Suppressor macrophage (primary cell): Measurements from ENCODE around the gene POLQ.
"Not testable (repeated sequence)": the region's sequence is repeated elsewhere in the genome, so short reads cannot be mapped to it uniquely, and the experiment has no call there.

Experiments used
- DNase-seq, 4 experiments: peaks; one replicate each; pipeline ENCODE4 v3.0.0-alpha.2; 2020 to 2022
- total RNA-seq, 17 experiments: gene quantifications; one replicate each; lab custom pipeline; 2026; ENCODE audit warnings: mixed read lengths in 6 of 17, inconsistent platforms in 3 of 17; lab: John Stamatoyannopoulos, UW

Gene POLQ
- total RNA-seq, result 7.3 to 52.0 (median 26.8) reads per million in 17 experiments

GRCh38 chr3:121545574-121546455 lies at the start of gene POLQ:
POLQ (minus strand) TSS chr3:121545988; CDS start chr3:121545877, 111 bp downstream.
- DNase-seq, result peak; percentile 96 to 98 (median 98)

GRCh38 chr3:121594850-121595249 lies 49.1 kb upstream of the POLQ start:
- DNase-seq, result no peak

DNA sequence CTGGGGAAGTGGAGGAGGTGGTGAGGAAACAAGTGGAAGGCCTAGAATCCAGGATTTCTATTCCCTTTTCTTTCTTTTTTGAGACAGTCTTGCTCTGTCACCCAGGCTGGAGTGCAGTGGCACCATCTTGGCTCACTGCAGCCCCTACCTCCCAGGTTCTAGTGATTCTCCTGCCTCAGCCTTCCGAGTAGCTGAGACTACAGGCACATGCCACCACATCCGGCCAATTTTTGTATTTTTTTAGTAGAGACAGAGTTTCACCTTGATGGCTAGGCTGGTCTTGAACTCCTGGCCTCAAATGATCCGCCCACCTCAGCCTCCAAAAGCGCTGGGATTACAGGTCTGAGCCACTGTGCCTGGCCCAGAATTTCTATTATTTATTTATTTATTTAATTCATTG lies 48.0 kb upstream of the POLQ start:
- DNase-seq, result not testable (repeated sequence)

- DNase-seq, result no peak
Measured at GRCh38 chr3:121592856-121593702, 47.3 kb upstream of the POLQ start, which contains the start of gene FBXO40. FBXO40 (plus strand) TSS chr3:121593379; CDS start chr3:121620576, 27,197 bp downstream.

DNA sequence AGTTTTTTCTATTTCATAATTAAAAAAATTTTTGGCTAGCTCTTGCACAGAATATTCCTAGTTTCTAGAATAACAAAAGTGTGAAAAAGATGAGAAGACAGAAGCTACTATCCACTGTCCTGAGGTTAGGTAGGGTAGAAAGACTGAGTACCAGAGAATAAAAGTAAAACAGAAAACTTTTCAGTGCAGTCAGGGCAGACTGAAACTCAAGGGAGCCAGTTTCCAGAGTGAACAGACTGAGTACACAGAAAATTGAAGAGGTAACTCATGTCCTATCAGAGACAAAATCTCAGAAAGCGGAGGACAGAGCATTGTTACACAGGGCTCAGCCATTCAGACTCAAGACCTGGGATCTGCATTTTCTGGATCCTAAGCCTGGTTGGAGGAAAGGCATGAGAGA lies 38.6 kb upstream of the POLQ start:
- DNase-seq, result no peak

DNA sequence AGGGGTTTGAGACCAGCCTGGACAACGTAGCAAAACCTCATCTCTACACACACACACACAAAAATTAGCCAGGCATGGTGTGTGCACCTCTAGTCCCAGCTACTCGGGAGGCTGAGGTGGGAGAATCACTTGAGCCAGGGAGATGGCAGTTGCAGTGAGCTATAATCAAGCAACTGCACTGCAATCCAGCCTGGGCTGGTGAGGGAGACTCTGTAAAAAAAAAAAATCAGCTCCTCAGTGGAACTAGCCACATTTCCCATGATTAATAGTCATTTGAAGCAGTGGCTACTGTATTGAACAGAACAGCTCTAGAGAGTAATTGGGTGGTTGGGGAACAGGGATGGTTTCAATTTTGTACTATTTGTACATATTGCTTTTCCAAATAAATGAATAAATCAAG lies 35.9 kb upstream of the POLQ start:
- DNase-seq, result no peak

- DNase-seq, result no peak
Measured at GRCh38 chr3:121574449-121574848, 28.7 kb upstream of the POLQ start.

DNA sequence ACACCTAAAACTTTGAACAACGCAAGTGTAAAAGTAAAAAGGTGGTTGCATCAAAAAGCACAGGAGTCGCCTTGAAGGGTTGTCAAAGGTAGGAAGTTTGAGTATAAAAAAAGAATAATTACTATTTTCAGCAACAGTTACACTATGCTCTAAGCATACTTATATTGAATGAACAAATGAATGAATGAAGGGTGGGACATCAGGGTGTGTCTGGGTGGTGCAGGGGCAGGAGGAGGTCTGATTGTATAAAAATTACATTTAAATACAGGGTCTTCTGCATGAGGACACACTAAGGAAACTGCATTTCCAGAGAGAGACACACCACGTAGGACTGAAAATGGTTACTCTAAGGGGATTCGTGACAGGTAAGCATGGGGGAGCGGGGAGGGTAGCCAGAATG lies 21.9 kb upstream of the POLQ start, which contains the start of gene ARGFX:
Gene ARGFX, plus strand, starts transcription at position 301 of the 400 bp plus-strand sequence. CDS start 2,765 bp downstream, outside the sequence.
- no peak for DNase-seq

DNA sequence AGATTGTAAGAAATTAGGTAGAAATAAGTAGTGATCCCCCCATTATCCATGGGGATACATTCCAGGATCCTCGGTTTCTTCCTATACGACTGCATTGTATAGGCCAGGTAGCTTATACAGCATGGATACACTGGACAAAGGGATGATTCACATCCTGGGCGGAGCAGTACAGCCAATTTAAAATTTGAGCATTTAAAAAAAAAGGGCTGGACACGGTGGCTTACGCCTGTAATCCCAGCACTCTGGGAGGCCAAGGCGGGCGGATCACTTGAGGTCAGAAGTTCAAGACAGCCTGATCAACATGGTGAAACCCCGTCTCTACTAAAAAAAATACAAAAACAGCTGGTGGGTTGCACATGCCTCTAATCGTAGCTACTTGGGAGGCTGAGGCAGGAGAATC lies 21.0 kb upstream of the POLQ start:
- DNase-seq, result no peak

GRCh38 chr3:121562148-121562547 lies 16.4 kb upstream of the POLQ start:
- DNase-seq, result no peak

DNA sequence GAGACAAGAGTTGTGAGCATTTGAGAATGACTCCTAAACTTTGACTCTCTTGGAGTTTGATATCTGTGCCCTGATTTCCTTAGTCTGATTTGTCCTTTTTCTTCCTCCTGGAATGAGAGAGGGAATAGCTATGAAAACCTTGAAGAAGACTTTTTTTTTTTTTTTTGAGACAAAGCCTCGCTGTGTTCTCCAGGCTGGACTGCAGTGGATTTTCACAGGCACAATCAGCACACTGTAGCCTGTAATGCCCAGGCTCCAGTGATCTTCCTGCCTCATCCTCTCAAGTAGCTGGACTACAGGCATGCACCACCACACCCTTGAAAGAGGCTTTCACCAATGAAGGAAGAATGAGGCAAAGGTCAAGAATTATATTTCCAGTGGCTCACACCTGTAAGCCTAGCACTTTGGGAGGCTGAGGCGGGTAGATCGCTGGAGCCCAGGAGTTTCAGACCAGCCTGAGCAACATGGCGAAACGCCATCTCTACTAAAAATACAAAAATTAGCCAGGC lies 11.7 kb upstream of the POLQ start:
- no peak for DNase-seq

DNA sequence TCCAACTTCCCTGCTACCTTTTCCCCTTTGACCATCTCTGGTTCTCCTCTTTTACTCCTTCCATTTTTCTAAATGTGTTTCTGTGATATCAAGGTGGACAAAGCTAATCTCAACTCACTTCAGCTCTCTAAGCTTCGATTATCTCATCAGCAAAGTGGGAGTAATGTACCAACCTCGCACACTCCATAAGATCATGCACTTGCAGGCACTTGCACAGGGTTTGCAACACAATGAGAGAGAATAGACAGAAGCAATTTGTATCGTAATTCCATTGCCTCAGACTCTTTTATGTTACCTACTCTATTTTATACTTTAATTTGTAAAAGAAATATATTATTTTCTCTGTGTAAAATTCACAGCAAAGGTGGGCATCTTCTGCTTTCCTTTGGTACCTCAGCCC lies 7.0 kb upstream of the POLQ start:
- no peak for DNase-seq

DNA sequence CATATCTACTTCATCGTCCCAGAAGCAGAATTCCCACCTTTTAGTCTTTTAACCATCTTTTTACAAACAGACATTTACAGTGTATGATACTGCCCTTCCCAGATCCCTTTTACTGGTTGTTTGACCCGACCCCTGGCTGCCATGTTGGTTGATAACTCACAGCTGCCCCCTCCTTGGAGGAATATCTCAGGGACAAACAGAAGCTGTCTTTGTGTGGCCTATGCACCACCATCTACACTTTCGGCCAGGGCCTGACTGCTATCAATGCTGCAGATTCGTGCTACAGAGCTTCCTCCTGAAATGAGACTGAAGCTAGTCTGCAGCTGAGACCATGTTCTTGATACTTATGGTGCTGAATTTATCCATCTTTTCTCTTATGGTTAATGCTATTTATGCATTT lies 6.6 kb upstream of the POLQ start:
- DNase-seq, result no peak

DNA sequence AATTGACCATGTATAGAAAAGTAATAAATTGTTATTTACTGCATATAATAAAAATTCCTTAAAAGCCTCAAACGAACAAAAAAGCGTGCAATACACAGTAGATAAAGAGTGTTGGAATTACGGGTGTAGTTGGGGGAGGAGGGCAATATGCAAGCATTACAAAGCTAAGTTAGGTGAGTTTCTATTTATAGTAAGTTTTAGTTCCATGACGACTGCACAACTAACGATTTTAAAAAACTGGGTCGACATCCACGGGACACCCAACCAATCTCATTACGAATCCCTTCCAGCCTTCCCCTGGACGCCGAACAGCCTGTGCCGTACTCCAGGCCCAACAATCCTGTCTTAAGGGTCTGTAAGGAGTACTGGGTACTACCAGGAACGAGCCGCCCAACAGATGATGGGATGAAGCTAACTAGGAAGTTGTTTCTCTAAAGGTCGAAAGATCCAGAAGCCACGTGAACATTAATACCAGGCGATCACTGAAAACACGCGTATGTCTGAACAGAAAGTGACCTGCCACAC lies 677 bp downstream of the POLQ start:
- peak; percentile 10 to 30 (median 16) for DNase-seq

DNA sequence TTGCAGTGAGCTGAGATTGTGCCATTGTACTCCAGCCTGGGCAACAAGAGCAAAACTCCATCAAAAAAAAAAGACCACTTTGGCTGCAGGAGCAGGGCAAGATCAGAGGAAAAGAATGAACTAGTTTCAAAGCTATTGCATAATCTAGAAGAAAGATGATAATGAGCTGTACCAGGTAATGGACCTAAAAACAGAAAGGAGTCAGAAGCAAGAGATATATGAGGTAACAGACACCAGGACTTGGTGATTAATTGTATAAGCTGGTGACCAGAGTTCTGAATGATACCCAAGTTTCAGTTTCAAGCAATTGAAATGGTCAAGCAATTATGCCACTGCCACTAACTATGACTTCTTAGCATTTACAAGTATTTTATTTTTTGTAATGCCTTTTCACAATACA lies 2.9 kb downstream of the POLQ start:
- DNase-seq, result no peak

GRCh38 chr3:121531269-121531668 lies 14.5 kb downstream of the POLQ start:
- no peak for DNase-seq

GRCh38 chr3:121529308-121529707 lies 16.5 kb downstream of the POLQ start:
- no peak for DNase-seq

GRCh38 chr3:121520510-121520909 lies 25.3 kb downstream of the POLQ start:
- no peak for DNase-seq

DNA sequence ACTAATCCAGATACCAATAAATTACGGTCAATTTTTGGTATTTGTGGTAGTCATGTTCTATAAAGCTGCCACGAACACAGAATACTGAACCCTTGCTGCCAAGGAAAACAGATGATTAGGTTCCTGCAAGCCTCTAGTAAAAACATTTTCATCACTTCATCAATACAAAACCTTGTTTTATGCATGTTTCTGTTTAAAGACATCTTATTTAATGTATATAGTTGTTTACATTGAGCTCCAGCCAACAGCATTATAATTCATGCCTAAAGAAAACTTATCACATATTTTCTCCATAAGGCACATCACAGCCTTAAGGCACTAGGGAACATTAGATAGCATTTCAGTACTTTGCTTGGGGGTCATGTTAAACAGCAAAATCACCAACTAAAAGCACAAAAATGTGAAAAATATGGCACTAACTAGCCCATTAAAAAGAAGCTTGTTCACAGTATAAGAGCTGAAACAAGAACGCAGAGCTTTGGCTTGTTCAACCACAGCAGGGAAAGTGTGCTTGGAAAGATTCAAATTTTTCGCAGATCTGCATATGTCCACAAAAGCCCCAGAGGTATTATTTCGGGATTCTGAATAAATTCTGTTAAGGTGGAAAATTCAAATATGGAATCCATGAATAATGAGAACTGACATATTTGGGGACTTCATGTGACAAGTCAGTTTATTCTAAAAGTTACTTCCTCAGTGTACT lies 27.7 kb downstream of the POLQ start:
- DNase-seq, result no peak

DNA sequence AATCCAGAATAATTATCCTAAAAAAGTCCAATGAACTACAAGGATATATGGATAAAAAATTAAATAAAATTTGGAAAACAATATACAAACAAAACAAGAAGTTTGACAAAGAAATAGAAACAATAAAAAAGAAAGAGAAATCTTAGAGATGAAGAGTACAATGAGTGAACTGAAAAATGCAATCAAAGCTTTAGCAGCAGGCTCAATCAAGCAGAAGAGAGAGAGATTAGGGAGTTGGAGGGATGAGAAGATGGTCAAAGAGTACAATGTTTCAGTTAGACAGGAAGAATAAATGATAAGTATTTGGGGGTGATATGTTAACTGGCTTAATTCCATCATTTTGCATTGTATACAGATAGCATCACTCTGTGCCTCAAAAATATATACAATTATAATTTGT lies 29.9 kb downstream of the POLQ start:
- no peak for DNase-seq

GRCh38 chr3:121515313-121515712 lies 30.5 kb downstream of the POLQ start:
- DNase-seq, result no peak

- no peak for DNase-seq
Measured at GRCh38 chr3:121514496-121514895, 31.3 kb downstream of the POLQ start.
